H1 (cell line): ENCODE results near the gene NRAS. TPM values are rescaled to one million over a fixed set of nuclear protein-coding genes. Genes with fewer than 3 reads are reported as not detected.

Source experiments
- CEBPB ChIP-seq: IDR thresholded peaks from 2 replicates; pipeline ENCODE4 v1.6.1; 2012; ENCODE audit warnings: low read depth, low read length
- CHD1 ChIP-seq: IDR thresholded peaks from 2 replicates; pipeline ENCODE4 v1.6.1; 2012; ENCODE audit warnings: low read depth, low read length, improper control_type of control experiment
- SP2 ChIP-seq: IDR thresholded peaks from 2 replicates; pipeline ENCODE4 v1.6.1; 2012; ENCODE audit warnings: mild to moderate bottlenecking, low read length, inconsistent platforms
- ZNF274 ChIP-seq: IDR thresholded peaks from 2 replicates; pipeline ENCODE4 v1.7.0; 2012; ENCODE audit warnings: low read length, borderline replicate concordance; ENCODE audit errors: extremely low read depth
- polyA plus RNA-seq, 7 experiments: library from polyadenylated mRNA; depleted of rRNA in 3 of 7; stranded (reverse) in 5 of 7; unstranded in 2 of 7; fragments of >200 nt in 5 of 7; fragments of 200-250 nt in 2 of 7; gene quantifications; 1 replicate in 5 of 7; 2 replicates in 1 of 7; 4 replicates in 1 of 7; pipeline versions ENCODE4 v1.2.1 to v1.2.3, GENCODE V29; 2011 to 2013; ENCODE audit warnings: missing spikeins in 2 of 7, mixed read lengths in 2 of 7
- total RNA-seq: library from RNA; stranded (reverse); fragmentation: NEBNext Ultra II Directional; extraction: Animal tissue kit (Norgen Biotek cat#: 25700); gene quantifications from 2 replicates; pipeline ENCODE4 v1.2.1, GENCODE V29; 2021
- TF ChIP-seq, protein P1 (sequence below), 3 experiments: IDR thresholded peaks; 1 replicate in 2 of 3; 2 replicates in 1 of 3; pipeline versions ENCODE4 v1.5.1 to v1.6.1; 2011; ENCODE audit warnings: low read length in 3 of 3, mild to moderate bottlenecking in 3 of 3, inconsistent platforms in 2 of 3, low read depth in 1 of 3, moderate library complexity in 1 of 3; ENCODE audit not compliant: insufficient read depth in 1 of 3; ENCODE audit errors: control extremely low read depth in 1 of 3

NRAS gene
- total and polyA plus RNA-seq, 2 of the 8 experiments (the other 6 are each of a cell fraction or from before 2014, with no cell fraction given), result 24.5 to 65.1 TPM

DNA sequence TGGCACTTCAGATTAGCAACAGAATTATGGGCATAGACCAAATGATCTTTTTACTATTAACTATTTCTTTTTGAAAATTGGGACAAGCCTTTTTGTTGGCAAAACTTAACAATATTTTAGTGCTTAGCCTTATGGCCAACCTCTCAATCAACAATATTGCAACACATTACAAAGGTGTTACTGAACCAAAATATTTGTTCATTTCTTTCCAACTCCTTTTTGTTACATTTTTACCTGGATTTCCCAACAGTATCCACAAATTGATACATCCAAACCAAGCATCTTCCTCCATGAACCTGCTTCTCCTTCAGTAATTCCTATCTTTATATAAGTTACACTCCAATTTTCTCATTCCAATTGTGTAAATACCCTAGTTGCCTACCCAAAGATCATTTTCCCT is 19.8 kb downstream of the NRAS start (continued):
- TF ChIP-seq ZNF274 (no peak), CEBPB (no peak), CHD1 (no peak), SP2 (no peak)
- TF ChIP-seq, protein P1, sequence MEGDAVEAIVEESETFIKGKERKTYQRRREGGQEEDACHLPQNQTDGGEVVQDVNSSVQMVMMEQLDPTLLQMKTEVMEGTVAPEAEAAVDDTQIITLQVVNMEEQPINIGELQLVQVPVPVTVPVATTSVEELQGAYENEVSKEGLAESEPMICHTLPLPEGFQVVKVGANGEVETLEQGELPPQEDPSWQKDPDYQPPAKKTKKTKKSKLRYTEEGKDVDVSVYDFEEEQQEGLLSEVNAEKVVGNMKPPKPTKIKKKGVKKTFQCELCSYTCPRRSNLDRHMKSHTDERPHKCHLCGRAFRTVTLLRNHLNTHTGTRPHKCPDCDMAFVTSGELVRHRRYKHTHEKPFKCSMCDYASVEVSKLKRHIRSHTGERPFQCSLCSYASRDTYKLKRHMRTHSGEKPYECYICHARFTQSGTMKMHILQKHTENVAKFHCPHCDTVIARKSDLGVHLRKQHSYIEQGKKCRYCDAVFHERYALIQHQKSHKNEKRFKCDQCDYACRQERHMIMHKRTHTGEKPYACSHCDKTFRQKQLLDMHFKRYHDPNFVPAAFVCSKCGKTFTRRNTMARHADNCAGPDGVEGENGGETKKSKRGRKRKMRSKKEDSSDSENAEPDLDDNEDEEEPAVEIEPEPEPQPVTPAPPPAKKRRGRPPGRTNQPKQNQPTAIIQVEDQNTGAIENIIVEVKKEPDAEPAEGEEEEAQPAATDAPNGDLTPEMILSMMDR (IDR thresholded peaks at IDR 0.05; ENCODE audit: control extremely low read depth in 1 of 3, insufficient read depth in 1 of 3, low read depth in 1 of 3, low read length in 3 of 3), result no peak
